GM21367 (cell line): ENCODE data around the gene FEZ2.

Source experiments
- ATAC-seq: cut with Tn5 transposase; IDR thresholded peaks from one replicate; pipeline ENCODE4 v1.9.1; 2021; ENCODE audit not compliant: unreplicated experiment

Gene FEZ2

GRCh38 chr2:36534275-36534799 lies 63.6 kb downstream of the FEZ2 start:
- no peak for ATAC-seq

- ATAC-seq = no peak
These were observed 67.0 kb downstream of the FEZ2 start for GRCh38 chr2:36530983-36531354.

- peak; percentile 84 for ATAC-seq
These were observed 67.6 kb downstream of the FEZ2 start for GRCh38 chr2:36530178-36530982.

GRCh38 chr2:36528766-36529392 lies 69.1 kb downstream of the FEZ2 start:
- ATAC-seq = no peak

- peak; percentile 63 for ATAC-seq
These were observed 69.7 kb downstream of the FEZ2 start for GRCh38 chr2:36528274-36528673.

- ATAC-seq = no peak
These were observed 71.7 kb downstream of the FEZ2 start for GRCh38 chr2:36526226-36526625.

- no peak for ATAC-seq
These were observed 72.7 kb downstream of the FEZ2 start for GRCh38 chr2:36525245-36525644.

- no peak for ATAC-seq
These were observed 74.8 kb downstream of the FEZ2 start for GRCh38 chr2:36523153-36523552.

GRCh38 chr2:36520431-36520830 lies 77.5 kb downstream of the FEZ2 start:
- no peak for ATAC-seq

- ATAC-seq = no peak
These were observed 81.7 kb downstream of the FEZ2 start for GRCh38 chr2:36516136-36516870.

- ATAC-seq = no peak
These were observed 82.4 kb downstream of the FEZ2 start for GRCh38 chr2:36515538-36515937.

- no peak for ATAC-seq
These were observed 84.3 kb downstream of the FEZ2 start for GRCh38 chr2:36513661-36514060.

GRCh38 chr2:36512705-36513104 lies 85.3 kb downstream of the FEZ2 start:
- no peak for ATAC-seq

- no peak for ATAC-seq
These were observed 85.9 kb downstream of the FEZ2 start for GRCh38 chr2:36511858-36512603.

GRCh38 chr2:36509075-36509474 lies 88.9 kb downstream of the FEZ2 start:
- ATAC-seq = no peak

GRCh38 chr2:36507408-36507812 lies 90.6 kb downstream of the FEZ2 start:
- ATAC-seq = peak; percentile 97
